ENCODE measurements around the gene AURKB.
"Not testable (repeated sequence)": the region's sequence is repeated elsewhere in the genome, so short reads cannot be mapped to it uniquely, and the experiment has no call there.

AURKB gene

GRCh38 chr17:8224891-8225812, 14.8 kb upstream of the AURKB start:
- DNase-seq, result no peak

GRCh38 chr17:8223356-8224126, 13.2 kb upstream of the AURKB start:
- DNase-seq, result peak; percentile 54

- peak; percentile 86 for DNase-seq
These were observed 12.4 kb upstream of the AURKB start for GRCh38 chr17:8222630-8223355.

GRCh38 chr17:8222380-8222629, 11.9 kb upstream of the AURKB start:
- no peak for DNase-seq

- peak; percentile 85 for DNase-seq
These were observed 11.4 kb upstream of the AURKB start for GRCh38 chr17:8221663-8222379.

GRCh38 chr17:8220783-8221662, 10.6 kb upstream of the AURKB start:
- peak; percentile 83 for DNase-seq

- not testable (repeated sequence) for DNase-seq
These were observed 3.6 kb upstream of the AURKB start for GRCh38 chr17:8214000-8214399.

GRCh38 chr17:8212312-8213180, 2.2 kb upstream of the AURKB start:
- no peak for DNase-seq

- DNase-seq, result no peak
These were observed 535 bp upstream of the AURKB start for GRCh38 chr17:8210761-8211458.

GRCh38 chr17:8206536-8206935, 3.8 kb downstream of the AURKB start:
- DNase-seq, result no peak

GRCh38 chr17:8204761-8205555, 5.4 kb downstream of the AURKB start:
- DNase-seq, result no peak

GRCh38 chr17:8192070-8192815, 18.1 kb downstream of the AURKB start:
- peak; percentile 30 for DNase-seq

- DNase-seq, result no peak
These were observed 19.9 kb downstream of the AURKB start for GRCh38 chr17:8190506-8190905.

- DNase-seq, result peak; percentile 90
These were observed 20.5 kb downstream of the AURKB start, which contains the start of gene BORCS6 for GRCh38 chr17:8189711-8190477. TSS of gene BORCS6 (minus strand) at chr17:8190180. CDS start at chr17:8190140, 40 bp downstream.

GRCh38 chr17:8189041-8189710, 21.2 kb downstream of the AURKB start:
- peak; percentile 27 for DNase-seq

GRCh38 chr17:8188263-8188839, 22.0 kb downstream of the AURKB start:
- DNase-seq, result no peak
